ENCODE data around the gene FMN2.

- TF ChIP-seq CTCF (IDR thresholded peaks at IDR 0.05; ENCODE audit: insufficient read depth, low read length) (no peak), POLR2AphosphoS5 (IDR thresholded peaks at IDR 0.05; ENCODE audit: low read depth) (no peak), REST (IDR thresholded peaks at IDR 0.05; ENCODE audit: insufficient replicate concordance, low read depth) (no peak), SPI1 (IDR thresholded peaks at IDR 0.05; ENCODE audit: borderline replicate concordance, low read depth) (no peak), GABPA (IDR thresholded peaks at IDR 0.05; ENCODE audit: low read depth) (no peak)
Observed at GRCh38 chr1:240409615-240410014, 317.9 kb downstream of the FMN2 start.
